Activated CD4-positive, alpha-beta T cell treated with anti-CD3 and anti-CD28 coated beads for 1 hour (primary cell): ENCODE results near the gene CCDC91.
"Not testable (repeated sequence)": the region's sequence is repeated elsewhere in the genome, so short reads cannot be mapped to it uniquely, and the experiment has no call there.

Source experiments
- DNase-seq: peaks from one replicate; pipeline ENCODE4 v3.0.0-alpha.2; 2020

Gene CCDC91

DNA sequence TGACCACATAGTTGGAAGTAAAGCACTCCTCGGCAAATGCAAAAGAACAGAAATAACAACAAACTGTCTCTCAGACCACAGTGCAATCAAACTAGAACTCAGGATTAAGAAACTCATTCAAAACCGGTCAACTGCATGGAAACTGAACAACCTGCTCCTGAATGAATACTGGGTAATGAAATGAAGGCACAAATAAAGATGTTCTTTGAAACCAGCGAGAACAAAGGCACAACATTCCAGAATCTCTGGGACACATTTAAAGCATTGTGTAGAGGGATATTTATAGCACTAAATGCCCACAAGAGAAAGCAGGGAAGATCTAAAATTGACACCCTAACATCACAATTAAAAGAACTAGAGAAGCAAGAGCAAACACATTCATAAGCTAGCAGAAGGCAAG lies 285.9 kb downstream of the CCDC91 start:
- DNase-seq, result not testable (repeated sequence)

DNA sequence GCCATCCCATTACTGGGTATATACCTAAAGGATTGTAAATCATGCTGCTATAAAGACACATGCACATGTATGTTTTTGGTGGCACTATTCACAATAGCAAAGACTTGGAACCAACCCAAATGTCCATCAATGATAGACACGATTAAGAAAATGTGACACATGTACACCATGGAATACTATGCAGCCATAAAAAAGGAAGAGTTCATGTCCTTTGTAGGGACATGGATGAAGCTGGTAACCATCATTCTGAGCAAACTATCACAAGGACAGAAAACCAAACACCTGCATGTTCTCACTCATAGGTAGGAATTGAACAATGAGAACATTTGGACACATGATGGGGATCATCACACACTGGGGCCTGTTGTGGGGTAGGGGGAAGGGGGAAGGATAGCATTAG lies 288.8 kb downstream of the CCDC91 start:
- DNase-seq, result not testable (repeated sequence)

DNA sequence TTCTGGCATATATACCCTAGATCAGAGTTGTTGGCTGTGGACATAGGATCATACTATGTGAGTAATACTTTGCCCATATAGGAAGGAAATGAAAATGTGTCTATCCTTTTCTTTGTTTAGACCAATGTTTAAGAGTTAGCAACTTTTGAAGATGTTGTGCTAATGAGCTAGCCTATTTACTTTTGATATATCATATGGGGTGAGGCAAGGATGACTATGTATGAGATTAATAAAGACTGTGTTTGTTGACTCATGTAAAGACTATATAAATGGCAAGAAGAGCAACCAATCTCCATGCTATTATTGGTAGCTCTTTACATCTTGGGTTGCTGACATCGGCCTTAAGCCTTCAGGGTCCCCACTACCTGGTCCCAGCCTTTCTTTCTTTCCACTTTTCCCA lies 289.4 kb downstream of the CCDC91 start:
- DNase-seq, result no peak

DNA sequence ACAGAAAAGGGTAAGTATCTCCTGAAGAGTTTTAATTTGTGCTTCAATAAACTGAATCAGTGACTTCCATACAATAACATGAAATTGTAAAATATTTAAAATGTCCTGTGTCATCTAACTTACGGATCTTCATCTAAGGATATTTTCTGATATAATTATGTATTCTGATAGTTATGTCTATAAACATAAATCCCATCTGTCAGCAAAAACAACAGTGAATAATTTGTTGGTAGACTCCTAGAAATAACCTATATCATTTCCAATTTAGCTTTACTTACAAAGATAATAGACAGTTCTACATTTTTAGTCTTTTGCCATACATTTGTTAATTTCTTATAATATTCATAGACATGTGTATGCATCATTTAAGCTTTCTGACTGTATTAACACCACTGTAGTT lies 293.9 kb downstream of the CCDC91 start:
- DNase-seq, result no peak

DNA sequence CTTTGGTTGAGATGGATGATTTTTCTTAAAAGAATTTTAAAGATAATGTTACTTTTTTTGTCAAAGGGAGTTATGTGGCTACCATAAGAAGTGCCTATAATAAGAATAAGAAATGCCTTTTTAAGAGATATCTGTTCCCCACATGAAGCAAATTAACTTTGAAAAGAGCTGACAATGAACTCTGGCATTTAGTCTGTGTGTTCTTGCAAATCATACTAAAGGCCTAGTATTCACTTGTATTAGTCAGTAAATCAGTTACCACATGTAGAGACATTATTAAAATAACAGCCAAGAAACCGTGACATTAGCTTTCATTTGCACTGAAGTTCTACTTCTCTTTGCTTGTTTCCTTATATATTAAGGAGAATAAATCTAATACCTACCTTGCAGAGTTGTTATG lies 296.3 kb downstream of the CCDC91 start:
- no peak for DNase-seq

DNA sequence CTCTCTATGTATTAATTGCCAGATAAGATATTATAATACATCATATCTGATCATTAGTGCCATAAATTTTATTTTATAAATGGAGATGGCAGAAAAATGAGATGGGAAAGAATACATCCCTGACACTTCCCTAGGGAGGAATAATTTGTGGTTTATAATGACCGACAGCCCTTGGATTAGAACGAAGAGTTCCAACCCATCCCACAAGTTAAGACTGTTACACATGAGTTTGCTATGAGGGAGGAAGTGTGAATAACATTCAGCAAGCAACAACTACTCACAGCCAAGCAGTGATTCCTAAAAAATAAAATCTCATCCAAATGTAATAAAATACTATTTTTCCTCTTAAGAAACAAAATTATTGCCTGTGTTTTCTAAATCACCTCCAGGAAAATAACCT lies 299.0 kb downstream of the CCDC91 start:
- DNase-seq, result no peak

DNA sequence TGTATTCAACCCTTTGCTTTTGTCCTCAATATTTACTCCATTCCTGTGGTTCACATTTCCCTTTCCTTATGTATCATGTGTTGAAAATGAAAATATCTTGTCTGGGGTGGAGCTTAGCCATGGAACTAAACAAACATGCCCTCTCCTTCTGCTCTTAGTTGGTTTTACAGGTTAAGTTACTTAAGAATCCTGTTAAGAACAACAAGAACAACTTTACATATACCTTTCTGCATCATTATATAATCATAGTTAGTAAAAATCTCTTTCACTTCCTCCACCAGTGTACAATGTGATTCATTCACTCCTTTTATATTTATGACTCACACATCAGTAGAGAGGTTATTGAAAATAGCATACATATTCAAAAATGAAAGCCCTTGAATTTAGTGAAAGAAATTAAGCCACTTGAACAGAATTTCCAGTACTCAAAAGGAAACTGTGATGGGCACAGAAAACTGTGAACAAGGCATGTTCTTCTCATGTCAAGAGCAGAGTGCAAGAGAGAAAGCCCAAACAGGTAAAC lies 307.7 kb downstream of the CCDC91 start:
- DNase-seq, result no peak

DNA sequence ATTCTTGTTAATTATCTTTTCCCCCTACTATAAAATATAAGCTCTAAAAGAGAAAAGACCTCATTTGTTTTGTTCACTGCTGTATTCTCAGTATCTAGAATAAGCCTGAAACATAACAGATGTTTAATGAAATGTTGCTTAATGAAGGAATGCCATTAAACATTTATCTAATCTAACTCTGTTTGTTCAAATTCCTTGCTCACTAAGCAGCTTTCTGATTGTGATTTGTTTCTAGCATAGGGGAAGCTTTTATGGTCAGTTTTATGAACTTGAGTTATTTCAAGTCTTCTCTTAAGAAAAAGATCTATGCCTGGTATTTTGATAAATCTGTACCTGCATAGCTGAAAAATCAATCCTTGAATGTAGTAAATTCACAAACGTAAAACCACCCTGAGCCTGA lies 308.6 kb downstream of the CCDC91 start:
- no peak for DNase-seq

DNA sequence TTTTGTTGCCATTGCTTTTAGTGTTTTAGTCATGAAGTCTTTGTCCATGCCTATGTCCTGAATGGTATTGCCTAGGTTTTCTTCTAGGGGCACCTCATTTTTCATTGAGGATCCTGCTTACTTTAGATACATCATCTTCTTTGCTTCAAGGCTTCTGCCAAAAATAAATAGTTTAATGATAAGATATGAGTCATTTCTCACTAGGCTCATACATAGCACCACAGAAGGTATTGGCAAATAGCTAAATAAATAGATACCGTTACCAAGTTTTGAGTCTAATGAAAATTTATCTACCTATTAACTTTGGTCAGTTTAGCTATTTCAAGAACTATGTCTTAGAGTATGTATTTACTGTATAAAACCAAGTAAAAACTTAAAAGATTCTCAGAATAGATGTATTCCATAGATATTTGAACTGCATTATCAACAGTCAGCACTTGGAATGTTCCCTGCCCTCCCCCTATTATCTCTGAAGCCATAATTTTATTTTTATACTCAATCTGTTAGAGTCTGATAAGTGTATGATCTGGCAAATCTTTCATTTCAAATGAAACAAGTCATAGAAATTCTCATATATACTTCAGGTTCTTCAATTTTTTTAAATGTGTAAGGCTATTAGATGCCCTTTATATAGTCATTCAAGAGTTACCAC lies 310.2 kb downstream of the CCDC91 start:
- no peak for DNase-seq

DNA sequence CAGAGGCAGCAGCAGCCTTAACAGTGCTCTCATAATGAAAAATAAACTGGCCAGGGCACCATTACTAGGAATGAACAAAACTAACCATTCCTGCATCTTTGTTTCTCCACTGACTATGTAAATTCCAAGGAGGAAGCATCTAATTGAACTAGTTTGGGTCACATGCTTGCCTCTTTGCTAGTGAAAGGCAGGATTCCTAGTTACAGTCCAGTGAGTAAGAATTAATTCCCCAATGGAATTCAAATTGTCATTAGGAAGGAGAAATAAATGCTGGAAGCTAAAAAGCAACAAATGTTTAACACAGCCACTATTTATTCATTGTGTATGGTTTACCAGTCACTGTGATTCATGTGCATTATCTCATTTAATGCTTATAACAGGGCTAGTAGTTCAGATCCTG lies 316.0 kb downstream of the CCDC91 start:
- no peak for DNase-seq

DNA sequence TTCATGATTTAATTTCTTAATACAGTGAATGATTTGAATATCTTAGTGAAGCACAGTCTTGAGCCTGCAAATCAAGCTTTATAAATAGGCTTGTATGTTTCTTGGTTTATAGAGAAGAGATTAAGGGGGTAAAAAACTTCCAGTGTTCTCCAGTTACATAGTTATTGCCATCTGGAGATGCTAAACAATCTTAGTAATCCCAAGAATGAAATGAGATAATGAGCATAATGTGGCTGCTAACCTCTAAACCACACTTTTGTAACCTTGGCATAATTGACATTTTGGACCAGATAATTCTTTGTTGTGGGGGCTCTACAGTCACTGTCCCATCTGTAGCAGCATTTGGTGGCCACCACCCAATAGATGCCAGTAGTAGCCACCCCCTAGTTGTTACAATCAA lies 316.8 kb downstream of the CCDC91 start:
- DNase-seq, result no peak

DNA sequence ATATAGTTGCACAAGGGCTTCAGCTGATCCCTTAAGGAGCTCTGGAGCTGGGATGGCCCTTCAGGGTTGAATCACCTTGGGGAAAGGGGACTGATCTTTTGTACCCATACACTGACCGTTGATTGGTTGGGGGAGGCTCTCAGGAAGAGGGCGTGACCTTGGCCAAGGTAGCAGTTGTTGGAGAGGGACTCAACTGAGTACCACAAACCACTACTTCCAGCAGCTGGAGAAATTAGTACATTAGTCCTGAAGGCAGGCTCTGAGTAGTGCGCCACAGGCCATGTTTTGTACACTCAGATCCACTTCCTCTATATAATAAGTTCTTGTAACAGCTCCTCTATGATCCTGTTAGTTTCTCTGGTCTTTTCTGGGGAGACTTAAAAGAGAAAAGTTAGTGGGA lies 317.6 kb downstream of the CCDC91 start:
- DNase-seq, result no peak

DNA sequence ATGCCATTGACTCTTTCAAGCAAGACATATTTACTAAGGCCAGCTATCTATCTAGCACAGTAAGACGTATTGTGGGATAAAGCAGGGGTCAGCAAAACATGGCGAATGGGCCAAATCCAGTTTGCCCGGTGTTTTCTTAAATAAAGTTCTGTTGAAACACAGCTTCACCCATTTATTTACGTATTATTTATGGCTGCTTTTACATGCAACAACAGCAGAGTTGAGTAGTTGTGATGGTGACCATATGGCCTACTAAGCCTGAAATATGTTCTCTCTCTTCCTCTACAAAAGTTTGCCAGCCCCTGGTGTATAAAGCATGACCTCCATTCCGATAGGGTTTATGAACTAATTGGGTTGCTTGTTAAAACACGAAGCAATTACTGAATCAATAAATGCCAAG lies 322.1 kb downstream of the CCDC91 start:
- DNase-seq, result no peak

DNA sequence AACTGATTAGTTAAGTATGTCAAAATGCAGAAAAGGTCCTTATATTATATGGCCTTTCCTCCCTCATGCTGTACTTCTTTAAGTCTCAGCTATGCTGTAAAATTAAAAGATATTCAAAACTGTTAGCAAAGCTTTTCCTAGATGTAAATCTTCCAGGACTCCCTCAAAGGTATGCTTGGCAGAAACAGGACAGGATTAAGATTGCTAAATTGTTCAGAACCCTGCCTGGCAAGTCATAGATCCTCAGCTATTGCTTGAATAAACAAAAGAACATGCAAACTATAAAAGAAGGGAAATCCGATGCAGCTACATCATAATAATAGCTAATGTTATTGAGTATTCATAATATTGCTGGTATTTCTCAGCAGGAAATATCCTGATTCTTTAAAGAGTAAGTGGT lies 322.6 kb downstream of the CCDC91 start:
- DNase-seq, result no peak

DNA sequence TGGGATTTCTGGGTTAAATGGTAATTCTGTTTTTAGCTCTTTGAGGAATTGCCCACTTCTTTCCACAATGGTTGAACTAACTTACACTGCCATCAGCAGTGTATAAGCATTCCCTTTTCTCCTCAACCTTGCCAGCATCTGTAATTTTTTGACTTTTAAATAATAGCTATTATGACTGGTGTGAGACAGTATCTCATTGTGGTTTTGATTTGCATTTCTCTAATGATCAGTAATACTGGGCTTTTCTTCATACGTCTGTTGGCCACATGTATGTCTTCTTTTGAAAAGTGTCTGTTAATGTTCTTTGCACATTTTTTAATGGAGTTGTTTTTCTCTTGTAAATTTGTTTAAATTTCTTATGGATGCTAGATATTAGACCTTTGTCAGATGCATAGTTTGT lies 323.7 kb downstream of the CCDC91 start:
- no peak for DNase-seq

DNA sequence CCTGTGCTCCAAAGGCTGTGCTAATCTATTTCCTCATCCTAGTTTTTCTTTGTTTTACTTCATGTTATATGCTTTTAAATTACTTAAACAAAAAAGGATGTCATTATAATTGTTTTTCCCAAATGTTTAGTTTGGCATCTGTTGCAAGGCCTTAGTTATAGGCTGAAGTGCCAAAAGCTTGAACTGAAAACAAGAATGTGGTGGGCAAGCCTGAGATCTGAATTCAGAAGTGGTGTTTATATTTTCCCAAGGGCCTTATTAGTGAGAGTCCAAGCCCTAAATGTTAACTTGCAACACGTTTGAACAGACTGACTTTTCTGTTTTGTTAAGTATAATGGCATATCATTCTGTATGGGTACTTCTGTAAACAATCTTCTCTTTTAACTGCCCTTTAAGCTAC lies 326.8 kb downstream of the CCDC91 start:
- no peak for DNase-seq

DNA sequence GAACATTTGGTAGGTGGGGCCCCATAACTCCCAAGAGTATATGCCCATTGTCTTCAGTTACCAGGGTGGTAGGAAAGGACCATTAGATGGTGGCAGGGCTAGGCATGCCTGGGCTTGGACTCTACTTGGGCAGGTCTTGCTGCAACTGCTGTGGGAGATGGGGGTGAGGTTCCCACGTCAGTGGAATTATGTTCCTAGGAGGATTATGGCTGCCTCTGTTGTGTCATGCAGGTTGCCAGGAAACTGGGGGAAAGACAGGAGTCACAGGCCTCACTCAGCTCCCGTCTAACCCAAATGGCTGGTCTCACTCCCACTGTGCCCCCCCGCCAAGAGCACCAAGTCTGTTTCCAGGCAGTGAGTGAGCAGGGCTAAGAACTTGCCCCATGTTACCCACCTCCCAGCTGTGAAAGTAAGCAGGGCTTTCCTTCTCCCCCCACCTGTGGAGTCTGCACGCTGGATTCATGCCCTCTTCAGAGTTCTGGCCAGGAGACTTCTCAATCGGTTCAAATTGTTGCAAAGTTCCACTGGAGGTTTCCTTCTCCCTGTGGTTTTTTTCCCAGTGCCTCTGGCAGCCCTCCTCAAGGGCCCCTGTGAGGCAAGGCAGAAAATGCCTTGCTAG lies 337.5 kb downstream of the CCDC91 start:
- DNase-seq, result no peak

DNA sequence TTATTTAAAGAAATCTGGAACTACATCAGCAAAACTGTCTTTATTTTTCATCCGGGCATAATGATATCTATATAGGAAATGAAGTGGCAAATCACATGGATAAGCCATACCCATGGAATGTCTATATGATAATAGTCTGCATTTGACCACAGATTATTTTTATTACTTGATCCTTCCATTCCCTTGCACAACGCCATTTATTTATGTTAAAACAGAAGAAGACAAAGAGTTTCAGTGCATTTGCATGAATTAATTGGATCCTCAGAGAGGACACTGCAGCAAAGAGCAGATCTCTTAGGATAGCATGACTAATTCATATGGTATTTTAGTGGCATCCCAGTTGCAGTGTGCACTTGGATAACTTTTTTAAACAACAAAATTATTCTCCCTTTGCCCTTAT lies 345.0 kb downstream of the CCDC91 start:
- DNase-seq, result no peak

DNA sequence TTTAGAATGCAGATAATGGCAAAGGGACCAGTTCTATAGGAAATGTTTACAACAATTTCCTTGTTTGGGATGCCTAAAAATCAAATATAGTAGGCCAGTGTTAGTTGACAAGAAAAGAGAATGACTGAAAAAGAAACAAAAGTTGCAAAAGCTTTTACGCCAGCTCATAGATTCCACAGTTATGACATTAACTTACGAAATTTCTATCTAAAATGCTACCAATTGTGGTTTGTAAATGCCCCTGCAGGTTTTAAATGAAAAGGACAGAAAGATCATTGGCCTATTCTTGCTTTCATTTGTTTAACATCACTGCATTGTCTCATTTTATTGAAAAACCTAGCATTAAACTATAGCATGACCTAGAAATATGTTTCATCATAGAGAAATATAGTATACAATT lies 345.8 kb downstream of the CCDC91 start:
- DNase-seq, result no peak

DNA sequence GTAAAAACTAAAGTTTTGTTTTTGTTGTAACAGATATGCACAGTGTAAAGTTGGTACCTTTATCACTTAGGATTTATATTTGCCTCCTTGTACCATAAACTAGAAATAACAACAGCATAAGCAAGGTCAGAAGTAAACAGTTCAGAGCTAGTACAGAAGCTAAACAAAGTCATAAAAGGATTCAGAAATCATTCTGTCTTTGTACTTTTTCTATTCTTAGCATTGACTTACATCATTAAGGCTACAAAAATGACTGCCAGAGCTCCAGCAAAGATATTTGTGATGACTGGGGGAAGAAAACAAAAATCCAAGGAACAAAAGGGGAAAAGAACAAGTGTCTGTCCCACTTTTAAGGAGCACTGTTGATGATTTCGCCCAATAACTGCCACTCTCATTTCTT lies 347.2 kb downstream of the CCDC91 start:
- no peak for DNase-seq

DNA sequence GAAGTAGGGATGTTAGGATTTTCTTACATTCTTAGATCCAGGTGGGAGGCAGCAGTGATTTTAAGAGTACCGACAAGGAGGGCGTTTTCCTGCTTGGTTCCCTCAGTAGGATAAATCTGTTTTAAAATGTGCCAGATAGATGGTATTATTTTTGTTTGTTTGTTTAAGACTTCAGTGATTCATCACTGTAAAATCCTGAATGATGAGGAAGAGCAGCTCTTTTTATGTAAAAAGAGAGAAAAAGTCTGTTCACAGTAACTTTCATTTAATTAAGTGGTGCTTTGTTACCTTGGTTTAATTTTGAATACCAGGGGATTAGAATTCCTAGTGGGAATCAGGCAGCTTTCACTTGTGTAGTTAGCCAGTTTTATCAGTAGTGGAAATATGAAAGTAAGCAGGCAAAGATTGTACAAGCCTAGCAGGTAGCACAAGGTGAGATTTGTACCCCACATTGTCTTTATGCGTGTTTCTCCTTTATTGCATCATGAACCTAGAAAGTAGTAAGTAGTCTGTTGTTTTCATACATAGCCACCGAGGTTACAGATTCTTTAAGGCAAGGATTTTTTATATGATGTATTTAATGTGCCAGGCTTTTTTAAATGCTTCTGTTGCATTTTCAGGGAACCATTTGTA lies 349.6 kb downstream of the CCDC91 start:
- no peak for DNase-seq

DNA sequence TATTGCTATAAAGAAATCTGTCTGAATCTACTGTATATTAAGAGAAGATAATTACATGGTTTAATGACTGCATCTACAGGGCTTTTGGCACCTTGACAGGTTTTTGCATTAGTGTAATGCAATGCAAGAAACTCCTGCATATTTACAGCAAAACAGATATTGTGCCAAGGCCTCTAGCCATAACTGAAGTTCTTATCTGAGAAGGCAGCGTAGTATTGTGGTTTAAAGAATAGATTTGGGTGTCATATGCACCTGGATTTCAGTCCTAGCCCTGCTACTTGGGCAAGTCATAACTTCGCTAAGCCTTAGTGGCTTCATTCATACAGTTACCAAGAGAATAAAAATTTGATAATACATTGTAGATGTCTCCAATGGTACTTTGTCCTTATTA lies 350.1 kb downstream of the CCDC91 start:
- DNase-seq, result no peak

DNA sequence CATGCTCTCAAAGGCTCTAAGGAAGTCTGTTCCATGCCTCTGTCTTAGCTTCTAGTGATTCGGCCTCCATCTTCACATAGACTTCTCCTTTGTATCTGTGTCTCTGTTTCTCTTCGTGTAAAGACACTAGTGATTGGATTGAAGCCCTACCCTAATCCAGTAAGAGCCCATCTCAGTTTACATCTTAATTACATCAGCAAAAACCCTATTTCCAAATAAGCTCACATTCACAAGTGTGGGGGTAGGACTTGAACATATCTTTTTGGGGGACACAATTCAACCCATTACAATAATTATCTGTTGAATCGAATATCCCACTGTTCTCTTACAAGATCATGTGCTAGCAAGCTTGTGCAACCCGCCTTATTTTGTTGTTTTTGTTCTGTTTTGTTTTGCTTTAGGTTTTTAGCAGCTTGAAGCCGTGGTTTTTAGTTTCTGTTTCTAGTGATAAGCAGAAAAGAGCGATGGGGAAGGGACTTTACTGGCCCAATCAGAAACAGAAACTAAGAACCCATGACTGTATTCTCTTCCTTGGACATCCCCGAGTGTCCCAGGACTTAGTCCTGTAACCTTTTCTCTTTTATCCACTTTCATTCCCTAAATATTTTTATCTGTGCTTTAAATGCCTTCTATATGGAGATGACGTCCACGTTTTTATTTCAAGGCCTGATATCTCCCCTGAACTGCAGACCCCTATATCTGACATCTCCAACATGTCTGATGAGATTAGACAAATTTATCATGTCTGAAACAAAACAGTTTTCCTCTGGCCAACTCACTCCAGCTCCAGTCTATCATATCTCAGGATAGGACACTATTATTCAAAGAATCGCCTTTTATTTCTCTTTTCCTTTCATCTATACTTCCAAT lies 353.0 kb downstream of the CCDC91 start:
- DNase-seq, result no peak
